ENCODE results near the gene TMEM260.
"Not testable (repeated sequence)": the region's sequence is repeated elsewhere in the genome, so short reads cannot be mapped to it uniquely, and the experiment has no call there.

TMEM260 gene

GRCh38 chr14:56676042-56676441 lies 96.4 kb downstream of the TMEM260 start:
- DNase-seq (ENCODE audit: low read depth in 2 of 2), result no peak

DNA sequence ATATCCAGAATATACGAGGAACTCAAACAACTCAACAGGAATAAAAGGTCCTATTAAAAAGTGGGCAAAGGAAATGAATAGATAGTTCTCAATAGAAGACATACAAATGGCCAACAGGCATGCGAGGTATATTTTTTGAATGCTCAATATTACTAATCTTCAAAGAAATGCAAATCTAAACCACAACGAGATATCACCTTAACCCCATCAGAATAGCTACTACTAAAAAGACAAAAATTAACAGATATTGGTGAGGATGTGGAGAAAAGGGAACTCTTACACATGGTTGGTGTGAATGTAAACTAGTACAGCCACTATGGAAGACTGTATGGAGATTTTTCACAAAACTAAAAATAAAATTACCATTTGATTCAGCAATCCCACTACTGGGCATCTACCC lies 99.2 kb downstream of the TMEM260 start:
- no peak for DNase-seq (ENCODE audit: low read depth in 2 of 2)

GRCh38 chr14:56686416-56686815 lies 106.8 kb downstream of the TMEM260 start:
- no peak for DNase-seq (ENCODE audit: low read depth in 2 of 2)

DNA sequence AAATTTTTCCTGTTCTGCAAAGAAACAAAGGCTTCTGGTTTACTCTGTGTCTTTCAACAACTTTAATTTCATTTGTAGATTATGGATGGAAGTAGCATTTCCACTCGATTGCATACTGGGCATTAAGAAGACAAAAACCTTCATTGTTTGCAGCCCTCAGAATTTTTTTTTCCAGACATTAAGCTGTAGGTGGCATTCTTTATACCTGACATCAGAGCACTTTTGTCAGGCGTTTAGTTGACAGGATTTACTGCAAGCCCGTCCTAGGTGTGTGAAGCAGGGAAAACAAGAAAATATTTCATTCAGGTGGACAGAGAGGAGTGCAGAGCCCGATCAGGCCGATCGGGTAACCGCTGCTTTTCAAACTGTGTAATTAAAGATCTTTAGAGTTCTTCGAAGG lies 107.5 kb downstream of the TMEM260 start:
- DNase-seq (ENCODE audit: low read depth in 2 of 2), result no peak

GRCh38 chr14:56694609-56695008 lies 115.0 kb downstream of the TMEM260 start:
- no peak for DNase-seq (ENCODE audit: low read depth in 2 of 2)

GRCh38 chr14:56695216-56695615 lies 115.6 kb downstream of the TMEM260 start:
- DNase-seq (ENCODE audit: low read depth in 2 of 2), result not testable (repeated sequence)
